DOHH2 (cell line): Measurements from ENCODE around the gene MTLN.

Source experiments
- EZH2phosphoT487 ChIP-seq: fragments of 200-600 bp; sonication (generic); IDR thresholded peaks from 2 replicates; pipeline ENCODE4 v1.6.1; 2017; ENCODE audit warnings: borderline replicate concordance, mild to moderate bottlenecking, antibody characterized with exemption, low read length, moderate library complexity, mixed read lengths
- TF ChIP-seq, protein P1 (sequence below): fragments of 200-600 bp; sonication (generic); IDR thresholded peaks from one replicate; pipeline ENCODE4 v1.5.1; 2014; ENCODE audit warnings: antibody characterized with exemption, mild to moderate bottlenecking, low read depth, low read length; ENCODE audit not compliant: poor library complexity, severe bottlenecking

DNA sequence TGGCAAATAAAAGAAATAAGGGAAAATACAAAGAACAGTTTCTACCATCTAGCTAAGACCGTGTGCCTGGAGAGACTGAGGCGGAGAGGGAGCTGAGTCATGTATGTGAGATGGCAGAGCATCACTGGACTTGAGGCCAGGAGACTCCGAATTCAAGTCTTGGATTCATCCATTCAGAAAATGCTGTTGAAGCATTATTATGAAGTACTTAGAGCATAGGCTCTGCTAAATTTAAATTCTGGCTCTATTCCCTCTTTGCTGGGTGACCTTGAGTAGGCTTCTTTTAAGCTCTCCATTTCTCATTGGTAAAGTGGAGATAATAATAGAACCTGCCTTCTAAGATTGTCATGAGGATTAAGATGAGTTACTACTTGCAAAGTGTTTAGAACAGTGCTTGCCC, 42.2 kb downstream of the MTLN start:
- TF ChIP-seq, protein P1, sequence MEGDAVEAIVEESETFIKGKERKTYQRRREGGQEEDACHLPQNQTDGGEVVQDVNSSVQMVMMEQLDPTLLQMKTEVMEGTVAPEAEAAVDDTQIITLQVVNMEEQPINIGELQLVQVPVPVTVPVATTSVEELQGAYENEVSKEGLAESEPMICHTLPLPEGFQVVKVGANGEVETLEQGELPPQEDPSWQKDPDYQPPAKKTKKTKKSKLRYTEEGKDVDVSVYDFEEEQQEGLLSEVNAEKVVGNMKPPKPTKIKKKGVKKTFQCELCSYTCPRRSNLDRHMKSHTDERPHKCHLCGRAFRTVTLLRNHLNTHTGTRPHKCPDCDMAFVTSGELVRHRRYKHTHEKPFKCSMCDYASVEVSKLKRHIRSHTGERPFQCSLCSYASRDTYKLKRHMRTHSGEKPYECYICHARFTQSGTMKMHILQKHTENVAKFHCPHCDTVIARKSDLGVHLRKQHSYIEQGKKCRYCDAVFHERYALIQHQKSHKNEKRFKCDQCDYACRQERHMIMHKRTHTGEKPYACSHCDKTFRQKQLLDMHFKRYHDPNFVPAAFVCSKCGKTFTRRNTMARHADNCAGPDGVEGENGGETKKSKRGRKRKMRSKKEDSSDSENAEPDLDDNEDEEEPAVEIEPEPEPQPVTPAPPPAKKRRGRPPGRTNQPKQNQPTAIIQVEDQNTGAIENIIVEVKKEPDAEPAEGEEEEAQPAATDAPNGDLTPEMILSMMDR, result no peak
- TF ChIP-seq EZH2phosphoT487, result no peak
